ENCODE data around the gene NFATC4. TPM values are rescaled to one million over a fixed set of nuclear protein-coding genes. Genes with fewer than 3 reads are reported as not detected.

NFATC4 gene
- polyA plus RNA-seq, 3 donors = not detected

DNA sequence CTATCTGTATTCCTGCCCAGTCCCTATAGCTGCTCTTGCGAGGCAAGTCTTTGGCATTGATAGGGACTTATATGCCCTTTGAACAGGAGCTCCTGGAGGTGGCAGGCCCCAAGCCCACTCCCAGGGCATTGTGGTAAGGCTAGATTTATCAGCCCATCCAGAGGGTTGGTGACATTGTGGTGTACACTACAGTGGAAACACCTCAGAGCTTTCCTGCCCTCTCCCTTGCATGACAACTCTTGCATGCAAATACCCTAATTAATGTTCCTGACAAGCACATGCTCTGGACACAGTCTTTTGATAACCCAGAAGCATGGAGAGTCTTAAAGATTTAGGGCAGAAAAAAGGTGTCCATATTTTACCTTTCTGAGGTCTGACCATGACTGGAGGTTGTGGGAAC lies 27.4 kb upstream of the NFATC4 start:
- Mint-ChIP-seq H3K4me3 (no peak overlapping the region), H3K27me3 (ENCODE audit: low read depth in 3 of 3) (peaks cover 1 to 10% (median 1%) of the 10 kb centered on the region in 3 donors), H3K36me3 (peaks cover 29 to 30% of the 10 kb centered on the region in 2 donors), H3K9me3 (peaks cover 0 to under 1% (median 0%) of the 10 kb centered on the region in 7 donors), H3K4me1 (peaks cover 61% of the 10 kb centered on the region), H3K27ac (no peak overlapping the region)
- H3K4me3 ChIP-seq (replicated peaks in 1 of 3; ENCODE audit: low read depth in 2 of 3, low read length in 3 of 3) = no peak overlapping the region
- no peaks in the 10 kb centered on the region for H3K9me3 ChIP-seq (replicated peaks in 1 of 2; ENCODE audit: control insufficient read depth in 1 of 2, insufficient read depth in 1 of 2, low read length in 2 of 2)
- H3K27me3 ChIP-seq (ENCODE audit: control insufficient read depth in 2 of 2, insufficient read depth in 2 of 2, low read length in 2 of 2) = peaks cover 0 to under 1% of the 10 kb centered on the region in 2 donors
- H3K4me2 ChIP-seq (replicated peaks; ENCODE audit: extremely low read depth, low read length, poor library complexity, severe bottlenecking) = no peak overlapping the region
- WGBS (ENCODE audit: insufficient coverage) = no CpG with 5 or more reads among the region's 1 CpG
- peaks cover 19 to 26% of the 10 kb centered on the region in 2 donors for H3K36me3 ChIP-seq (replicated peaks in 1 of 2; ENCODE audit: control insufficient read depth in 1 of 2, insufficient read depth in 2 of 2, low read length in 2 of 2)
- H3K4me1 ChIP-seq (ENCODE audit: control insufficient read depth in 1 of 2, insufficient read depth in 2 of 2, low read length in 2 of 2) = peaks cover 42 to 62% of the 10 kb centered on the region in 2 donors
- no peak for DNase-seq
- H3K27ac ChIP-seq (ENCODE audit: low read depth in 1 of 2, low read length in 2 of 2) = no peak overlapping the region
- H3K79me2 ChIP-seq (ENCODE audit: insufficient read depth, low read length) = peaks cover 21% of the 10 kb centered on the region
- H2AFZ ChIP-seq (ENCODE audit: insufficient read depth, low read depth, low read length, poor library complexity, severe bottlenecking) = no peak overlapping the region
- TF ChIP-seq, protein P1, sequence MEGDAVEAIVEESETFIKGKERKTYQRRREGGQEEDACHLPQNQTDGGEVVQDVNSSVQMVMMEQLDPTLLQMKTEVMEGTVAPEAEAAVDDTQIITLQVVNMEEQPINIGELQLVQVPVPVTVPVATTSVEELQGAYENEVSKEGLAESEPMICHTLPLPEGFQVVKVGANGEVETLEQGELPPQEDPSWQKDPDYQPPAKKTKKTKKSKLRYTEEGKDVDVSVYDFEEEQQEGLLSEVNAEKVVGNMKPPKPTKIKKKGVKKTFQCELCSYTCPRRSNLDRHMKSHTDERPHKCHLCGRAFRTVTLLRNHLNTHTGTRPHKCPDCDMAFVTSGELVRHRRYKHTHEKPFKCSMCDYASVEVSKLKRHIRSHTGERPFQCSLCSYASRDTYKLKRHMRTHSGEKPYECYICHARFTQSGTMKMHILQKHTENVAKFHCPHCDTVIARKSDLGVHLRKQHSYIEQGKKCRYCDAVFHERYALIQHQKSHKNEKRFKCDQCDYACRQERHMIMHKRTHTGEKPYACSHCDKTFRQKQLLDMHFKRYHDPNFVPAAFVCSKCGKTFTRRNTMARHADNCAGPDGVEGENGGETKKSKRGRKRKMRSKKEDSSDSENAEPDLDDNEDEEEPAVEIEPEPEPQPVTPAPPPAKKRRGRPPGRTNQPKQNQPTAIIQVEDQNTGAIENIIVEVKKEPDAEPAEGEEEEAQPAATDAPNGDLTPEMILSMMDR (IDR thresholded peaks at IDR 0.05) = no peak
- intact Hi-C loops (cut with micrococcal nuclease) = no loop called here
- peaks cover 33% of the 10 kb centered on the region for H4K20me1 ChIP-seq (ENCODE audit: insufficient read depth, low read length)
- H3K9ac ChIP-seq (ENCODE audit: insufficient read depth, low read length, poor library complexity, severe bottlenecking) = no peak overlapping the region

DNA sequence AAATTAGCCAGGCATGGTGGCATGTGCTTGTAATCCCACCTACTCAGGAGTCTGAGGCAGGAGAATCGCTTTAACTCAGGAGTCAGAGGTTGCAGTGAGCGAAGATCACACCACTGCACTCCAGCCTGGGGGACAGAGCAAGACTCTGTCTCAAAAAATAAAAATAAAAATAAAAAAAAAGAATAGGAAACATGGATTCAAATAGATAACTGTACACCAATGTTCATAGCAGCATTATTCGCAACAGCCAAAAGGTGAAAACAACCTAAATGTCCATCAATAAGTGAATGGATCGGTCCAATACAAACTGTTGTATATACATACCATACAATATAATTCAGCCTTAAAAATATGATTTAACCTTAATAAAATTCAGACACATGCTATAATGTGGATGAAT lies 25.1 kb upstream of the NFATC4 start:
- intact Hi-C loops (cut with micrococcal nuclease) = no loop called here
- H3K4me3 ChIP-seq (replicated peaks in 1 of 3; ENCODE audit: low read depth in 2 of 3, low read length in 3 of 3) = no peak overlapping the region

More for the DNA sequence above, 25.1 kb upstream of the NFATC4 start:
- no peak overlapping the region for H2AFZ ChIP-seq (ENCODE audit: insufficient read depth, low read depth, low read length, poor library complexity, severe bottlenecking)
- H3K36me3 ChIP-seq (replicated peaks in 1 of 2; ENCODE audit: control insufficient read depth in 1 of 2, insufficient read depth in 2 of 2, low read length in 2 of 2) = peaks cover 3 to 7% of the 10 kb centered on the region in 2 donors
- peaks cover 0 to 6% of the 10 kb centered on the region in 2 donors for H3K27me3 ChIP-seq (ENCODE audit: control insufficient read depth in 2 of 2, insufficient read depth in 2 of 2, low read length in 2 of 2)
- H3K27ac Mint-ChIP-seq = no peak overlapping the region
- H4K20me1 ChIP-seq (ENCODE audit: insufficient read depth, low read length) = peaks cover 11% of the 10 kb centered on the region
- no peak overlapping the region for H3K27ac ChIP-seq (ENCODE audit: low read depth in 1 of 2, low read length in 2 of 2)
- peaks cover 7 to 9% of the 10 kb centered on the region in 2 donors for H3K36me3 Mint-ChIP-seq
- peaks cover 25 to 39% of the 10 kb centered on the region in 2 donors for H3K4me1 ChIP-seq (ENCODE audit: control insufficient read depth in 1 of 2, insufficient read depth in 2 of 2, low read length in 2 of 2)
- H3K9ac ChIP-seq (ENCODE audit: insufficient read depth, low read length, poor library complexity, severe bottlenecking) = no peak overlapping the region
- no peak for DNase-seq
- no peaks in the 10 kb centered on the region for H3K9me3 ChIP-seq (replicated peaks in 1 of 2; ENCODE audit: control insufficient read depth in 1 of 2, insufficient read depth in 1 of 2, low read length in 2 of 2)
- H3K4me1 Mint-ChIP-seq = peaks cover 38% of the 10 kb centered on the region
- peaks cover 0 to 5% (median 1%) of the 10 kb centered on the region in 3 donors for H3K27me3 Mint-ChIP-seq (ENCODE audit: low read depth in 3 of 3)
- H3K79me2 ChIP-seq (ENCODE audit: insufficient read depth, low read length) = peaks cover 18% of the 10 kb centered on the region
- no peaks in the 10 kb centered on the region for H3K9me3 Mint-ChIP-seq
- no peak overlapping the region for H3K4me2 ChIP-seq (replicated peaks; ENCODE audit: extremely low read depth, low read length, poor library complexity, severe bottlenecking)
- TF ChIP-seq, protein P1 (IDR thresholded peaks at IDR 0.05) = no peak
- WGBS (ENCODE audit: insufficient coverage) = no CpG with 5 or more reads among the region's 4 CpGs
- no peak overlapping the region for H3K4me3 Mint-ChIP-seq

Data from CD14-positive monocyte (primary cell).